ENCODE results near the gene UBE2E3.

GRCh38 chr2:181005326-181005655 is 24.9 kb downstream of the UBE2E3 start:
- TF ChIP-seq POLR2A (IDR thresholded peaks at IDR 0.05; ENCODE audit: low read length) (no peak), GATA1 (IDR thresholded peaks at IDR 0.05; ENCODE audit: low read depth, low read length) (no peak)

All from erythroblast (primary cell).